IMR-90 (cell line): Measurements from ENCODE around the gene CD27. TPM values are rescaled to one million over a fixed set of nuclear protein-coding genes. Genes with fewer than 3 reads are reported as not detected.

Source experiments
- ATAC-seq: fragments of 200-7000 bp; cut with Tn5 transposase; 2 replicates; pipeline ENCODE4 v1.9.1; 2020; ENCODE audit warnings: low read depth, mild to moderate bottlenecking, moderate library complexity
- BruUV-seq: library from RNA; stranded (reverse); fragments of 400-500 nt; replicated peaks from 2 replicates; lab custom pipeline; 2021; lab: Mats Ljungman, UMichigan
- CTCF ChIA-PET: fragments of 300-600 bp; formaldehyde crosslinking; extraction: SDS; loops from one replicate; lab custom pipeline; 2021; ENCODE audit warnings: antibody characterized with exemption; lab: Yijun Ruan, JAX
- POLR2A ChIA-PET: fragments of 300-600 bp; sonication (Branson Sonifier 250); formaldehyde crosslinking; loops from one replicate; lab custom pipeline; 2022; ENCODE audit warnings: antibody characterized with exemption; ENCODE audit not compliant: unreplicated experiment; lab: Charles Lee
- DNase-seq: peaks from one replicate; pipeline ENCODE4 v3.0.0; 2013
- H2AFZ ChIP-seq: replicated peaks from 2 replicates; pipeline ENCODE3; 2013; ENCODE audit warnings: low read length, mild to moderate bottlenecking; ENCODE audit not compliant: poor library complexity
- H2AK5ac ChIP-seq: 2 replicates; pipeline ENCODE4 v1.6.1; 2013; ENCODE audit warnings: low read depth, low read length, inconsistent platforms
- H2AK9ac ChIP-seq: replicated peaks from 2 replicates; pipeline ENCODE3; 2013; ENCODE audit warnings: mild to moderate bottlenecking, low read depth, low read length, moderate library complexity; ENCODE audit not compliant: poor library complexity
- H2BK120ac ChIP-seq: 2 replicates; pipeline ENCODE4 v1.6.1; 2013; ENCODE audit warnings: low read depth, low read length, inconsistent platforms
- H2BK15ac ChIP-seq: 3 replicates; pipeline ENCODE4 v1.6.1; 2013; ENCODE audit warnings: low read depth, low read length, inconsistent platforms
- H2BK20ac ChIP-seq: 2 replicates; pipeline ENCODE4 v1.6.1; 2013; ENCODE audit warnings: low read depth, mild to moderate bottlenecking, inconsistent platforms, low read length, moderate library complexity
- H2BK5ac ChIP-seq: 2 replicates; pipeline ENCODE4 v1.6.1; 2013; ENCODE audit warnings: mild to moderate bottlenecking, low read depth, low read length, inconsistent platforms; ENCODE audit not compliant: poor library complexity, severe bottlenecking
- H3K14ac ChIP-seq: replicated peaks from 2 replicates; pipeline ENCODE4 v1.6.1; 2013; ENCODE audit warnings: low read depth, low read length, inconsistent platforms
- H3K18ac ChIP-seq: 2 replicates; pipeline ENCODE4 v1.6.1; 2013; ENCODE audit warnings: low read depth, low read length, control low read depth
- H3K23ac ChIP-seq: 2 replicates; pipeline ENCODE4 v1.6.1; 2013; ENCODE audit warnings: low read depth, low read length, inconsistent platforms
- H3K27ac ChIP-seq: 2 replicates; pipeline ENCODE4 v1.5.1; 2013; ENCODE audit warnings: mild to moderate bottlenecking, control low read depth, low read length; ENCODE audit not compliant: insufficient read depth
- H3K27me3 ChIP-seq: 2 replicates; pipeline ENCODE4 v1.6.1; 2013; ENCODE audit warnings: low read length; ENCODE audit not compliant: control insufficient read depth, insufficient read depth
- H3K36me3 ChIP-seq: 2 replicates; pipeline ENCODE4 v1.6.1; 2013; ENCODE audit warnings: low read length, mixed read lengths; ENCODE audit not compliant: control insufficient read depth, insufficient read depth
- H3K4ac ChIP-seq: 2 replicates; pipeline ENCODE4 v1.6.1; 2013; ENCODE audit warnings: low read depth, low read length, inconsistent platforms
- H3K4me1 ChIP-seq: 2 replicates; pipeline ENCODE4 v1.6.1; 2013; ENCODE audit warnings: low read length, mixed read lengths; ENCODE audit not compliant: control insufficient read depth, insufficient read depth
- H3K4me2 ChIP-seq: 2 replicates; pipeline ENCODE4 v1.6.1; 2013; ENCODE audit warnings: low read depth, mild to moderate bottlenecking, control low read depth, low read length, moderate library complexity
- H3K4me3 ChIP-seq: 2 replicates; pipeline ENCODE4 v1.5.1; 2013; ENCODE audit warnings: low read depth, mild to moderate bottlenecking, control low read depth, low read length, moderate library complexity; ENCODE audit not compliant: insufficient read depth
- H3K56ac ChIP-seq: 2 replicates; pipeline ENCODE4 v1.6.1; 2013; ENCODE audit warnings: low read length, inconsistent platforms; ENCODE audit not compliant: insufficient read depth; ENCODE audit errors: extremely low read depth
- H3K79me1 ChIP-seq, 2 experiments: 2 replicates each; pipeline ENCODE4 v1.6.1; 2013; ENCODE audit warnings: low read length in 2 of 2, inconsistent platforms in 1 of 2, low read depth in 1 of 2
- H3K9ac ChIP-seq: 2 replicates; pipeline ENCODE4 v1.6.1; 2013; ENCODE audit warnings: low read depth, low read length, control low read depth
- H3K9me1 ChIP-seq: 2 replicates; pipeline ENCODE4 v1.6.1; 2013; ENCODE audit warnings: low read length, inconsistent platforms; ENCODE audit not compliant: insufficient read depth
- H3K9me3 ChIP-seq: 2 replicates; pipeline ENCODE4 v1.6.1; 2013; ENCODE audit warnings: low read length; ENCODE audit not compliant: control insufficient read depth, insufficient read depth
- H4K20me1 ChIP-seq: 2 replicates; pipeline ENCODE4 v1.6.1; 2013; ENCODE audit warnings: low read length, inconsistent platforms; ENCODE audit not compliant: insufficient read depth
- H4K5ac ChIP-seq: 2 replicates; pipeline ENCODE4 v1.6.1; 2013; ENCODE audit warnings: mild to moderate bottlenecking, low read depth, low read length, control low read depth
- H4K8ac ChIP-seq, 2 experiments: 2 replicates each; pipeline ENCODE4 v1.6.1; 2013; ENCODE audit warnings: low read depth in 2 of 2, low read length in 2 of 2, control low read depth in 1 of 2, inconsistent platforms in 1 of 2
- H4K91ac ChIP-seq: 2 replicates; pipeline ENCODE4 v1.6.1; 2013; ENCODE audit warnings: low read depth, low read length, inconsistent platforms; ENCODE audit not compliant: insufficient read depth
- BHLHE40 ChIP-seq: fragments of 150-350 bp; IDR thresholded peaks from 2 replicates; pipeline ENCODE4 v1.6.1; 2016; ENCODE audit warnings: mild to moderate bottlenecking, low read depth, low read length
- CEBPB ChIP-seq: IDR thresholded peaks from 2 replicates; pipeline ENCODE4 v1.6.1; 2012; ENCODE audit warnings: low read depth, low read length, improper control_type of control experiment
- CHD1 ChIP-seq: IDR thresholded peaks from 2 replicates; pipeline ENCODE4 v1.6.1; 2012; ENCODE audit warnings: low read depth, low read length, improper control_type of control experiment
- MAFK ChIP-seq: IDR thresholded peaks from 2 replicates; pipeline ENCODE4 v1.6.1; 2012; ENCODE audit warnings: low read depth, low read length, improper control_type of control experiment
- NFE2L2 ChIP-seq: fragments of 150-350 bp; IDR thresholded peaks from 2 replicates; pipeline ENCODE4 v1.6.1; 2016; ENCODE audit warnings: low read depth, mild to moderate bottlenecking, low read length
- RAD21 ChIP-seq: IDR thresholded peaks from 2 replicates; pipeline ENCODE4 v1.6.1; 2012; ENCODE audit warnings: low read length, improper control_type of control experiment
- RFX5 ChIP-seq: IDR thresholded peaks from 2 replicates; pipeline ENCODE4 v1.8.0; 2012; ENCODE audit warnings: low read depth, mild to moderate bottlenecking, low read length, moderate library complexity
- USF2 ChIP-seq: fragments of 150-350 bp; IDR thresholded peaks from 2 replicates; pipeline ENCODE4 v1.6.1; 2017; ENCODE audit warnings: mild to moderate bottlenecking, antibody characterized with exemption, low read length, low read depth
- WGBS, 2 experiments: methylation state at CpG; one replicate each; pipeline versions ENCODE4 v1.1.5 to v1.1.7; 2013; ENCODE audit warnings: missing lambda C conversion rate in 2 of 2; ENCODE audit not compliant: insufficient read length in 1 of 2; ENCODE audit errors: extremely low coverage in 2 of 2; 5-methylcytosine and 5-hydroxymethylcytosine counted together
- dilution Hi-C: fragments of 300-500 bp; cut with HindIII; formaldehyde crosslinking; loops from one replicate; pipeline ENCODE4 v1.14.3; 2018; ENCODE audit warnings: low sequenced_read_pairs; ENCODE audit not compliant: unreplicated experiment
- in situ Hi-C: fragments of 300-500 bp; cut with MboI; formaldehyde crosslinking; loops from 3 replicates; pipeline ENCODE4 v1.14.3; 2019; ENCODE audit warnings: low sequenced_read_pairs, inconsistent platforms, mixed read lengths
- intact Hi-C: fragments of 100-400 bp; cut with micrococcal nuclease; formaldehyde crosslinking; loops from 2 replicates; pipeline ENCODE4 v1.10.0; 2022
- polyA plus RNA-seq, 3 experiments: library from polyadenylated mRNA; depleted of rRNA; stranded (reverse); fragments of >200 nt; gene quantifications; 2 replicates each; pipeline ENCODE4 v1.2.3, GENCODE V29; 2012; ENCODE audit warnings: low replicate concordance in 1 of 3
- total RNA-seq: library from RNA; depleted of rRNA; stranded (reverse); fragments of >200 nt; gene quantifications from 2 replicates; pipeline ENCODE4 v1.2.3, GENCODE V29; 2012

Gene CD27
- total and polyA plus RNA-seq, 2 of the 4 experiments (the other 2 are of a cell fraction), result 0.07 TPM; not detected in 1

- no peaks in the 10 kb centered on the region for H3K27me3 ChIP-seq
- 80% methylated on average over 1 of the region's 3 CpGs; no CpG with 5 or more reads in 1 of the 2 experiments for WGBS, 2 experiments
- no peak overlapping the region for H4K5ac ChIP-seq
- no peak overlapping the region for H3K4me3 ChIP-seq
- no peaks in the 10 kb centered on the region for H3K9me3 ChIP-seq
- no peak overlapping the region for H4K91ac ChIP-seq
- H3K14ac ChIP-seq, result no peak overlapping the region
- TF ChIP-seq RAD21, result no peak
- TF ChIP-seq USF2, result no peak
- TF ChIP-seq BHLHE40, result no peak
- no peak for TF ChIP-seq CEBPB
- no peak for TF ChIP-seq RFX5
- no peak for TF ChIP-seq MAFK
- no peak for TF ChIP-seq NFE2L2
- no peak for TF ChIP-seq CHD1
- intact Hi-C loops, result no loop called here
- no peaks in the 10 kb centered on the region for H3K36me3 ChIP-seq
- no peak overlapping the region for H2AK9ac ChIP-seq
- CTCF ChIA-PET, result no interaction called here
- H4K20me1 ChIP-seq, result no peaks in the 10 kb centered on the region
- H3K9ac ChIP-seq, result no peak overlapping the region
- no peak overlapping the region for H2AFZ ChIP-seq
- H2BK20ac ChIP-seq, result no peak overlapping the region
- no TSS peak for BruUV-seq
- no peak overlapping the region for H3K56ac ChIP-seq
- in situ Hi-C loops, result no loop called here
- no peak overlapping the region for H3K27ac ChIP-seq
- no peak overlapping the region for H3K4ac ChIP-seq
- H3K9me1 ChIP-seq, result peaks cover 8% of the 10 kb centered on the region; the same call in 1 of the 2 replicates
- no peak overlapping the region for H3K23ac ChIP-seq
- DNase-seq (no peak), ATAC-seq (no peak)
- dilution Hi-C loops, result no loop called here
- H2BK15ac ChIP-seq, result no peak overlapping the region
- H3K79me1 ChIP-seq, result no peaks in the 10 kb centered on the region
- no peak overlapping the region for H3K18ac ChIP-seq
- H2BK5ac ChIP-seq, result no peak overlapping the region
- POLR2A ChIA-PET, result no interaction called here
- H4K8ac ChIP-seq, result no peak overlapping the region
- H2BK120ac ChIP-seq, result no peak overlapping the region
- H3K4me2 ChIP-seq, result no peak overlapping the region
- peaks cover 5% of the 10 kb centered on the region; the same call in 1 of the 2 replicates for H3K4me1 ChIP-seq
- no peak overlapping the region for H2AK5ac ChIP-seq
Measured at GRCh38 chr12:6437586-6437985, 7.2 kb upstream of the CD27 start.
